ENCODE data around the gene SDK1. TPM values are rescaled to one million over a fixed set of nuclear protein-coding genes. Genes with fewer than 3 reads are reported as not detected.

The SDK1 gene
- total and polyA plus RNA-seq, 2 experiments from 2014 or later, result not detected

DNA sequence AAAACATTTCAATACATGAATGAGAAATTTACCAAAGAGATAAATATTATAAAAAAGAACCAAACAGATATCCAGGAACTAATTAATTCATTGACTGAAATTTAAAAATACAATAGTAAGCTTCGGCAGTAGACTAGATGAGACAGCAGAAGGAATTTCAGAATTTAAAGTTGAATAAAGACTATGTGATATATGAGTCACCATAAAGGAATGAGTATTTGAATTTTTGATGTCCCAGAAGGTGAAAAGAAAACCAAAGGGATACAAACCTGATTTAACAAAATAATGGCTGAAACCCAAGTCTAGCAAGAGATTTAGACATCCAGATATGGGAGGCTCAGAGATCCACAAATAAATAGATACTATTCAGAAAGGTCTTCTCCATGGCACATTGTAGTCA lies 757.1 kb downstream of the SDK1 start:
- in situ Hi-C loops (cut with MboI), result no loop called here
- Histone ChIP-seq H3K9me2 (ENCODE audit: insufficient read depth) (no peaks in the 10 kb centered on the region), H3K27ac (no peak overlapping the region), H4K20me1 (ENCODE audit: insufficient read depth) (no peaks in the 10 kb centered on the region), H3K9ac (no peak overlapping the region), H3K9me3 (ENCODE audit: low read depth) (peaks cover 3% of the 10 kb centered on the region), H3K4me3 (no peak overlapping the region), H3K27me3 (replicated peaks; ENCODE audit: insufficient read depth) (no peaks in the 10 kb centered on the region), H3K4me1 (ENCODE audit: insufficient read depth) (no peaks in the 10 kb centered on the region), H3K36me3 (ENCODE audit: low read depth) (no peaks in the 10 kb centered on the region), H3F3A (ENCODE audit: insufficient read depth) (no peaks in the 10 kb centered on the region), H3K4me2 (ENCODE audit: unreplicated experiment) (no peak overlapping the region), H3K79me2 (ENCODE audit: insufficient read depth) (no peaks in the 10 kb centered on the region), H2AFZ (no peak overlapping the region)
- DNase-seq, result no peak
- TF ChIP-seq EZH2 (IDR thresholded peaks at IDR 0.05; ENCODE audit: insufficient read depth, poor library complexity, severe bottlenecking) (no peak), EZH2phosphoT487 (IDR thresholded peaks at IDR 0.05; ENCODE audit: insufficient read depth, low read depth) (no peak)
- WGBS, 2 experiments (ENCODE audit: low coverage in 1 of 2, low lambda C conversion rate in 2 of 2, missing lambda C conversion rate in 2 of 2), result 76 to 80% methylated on average over 1 of the region's 1 CpG

DNA sequence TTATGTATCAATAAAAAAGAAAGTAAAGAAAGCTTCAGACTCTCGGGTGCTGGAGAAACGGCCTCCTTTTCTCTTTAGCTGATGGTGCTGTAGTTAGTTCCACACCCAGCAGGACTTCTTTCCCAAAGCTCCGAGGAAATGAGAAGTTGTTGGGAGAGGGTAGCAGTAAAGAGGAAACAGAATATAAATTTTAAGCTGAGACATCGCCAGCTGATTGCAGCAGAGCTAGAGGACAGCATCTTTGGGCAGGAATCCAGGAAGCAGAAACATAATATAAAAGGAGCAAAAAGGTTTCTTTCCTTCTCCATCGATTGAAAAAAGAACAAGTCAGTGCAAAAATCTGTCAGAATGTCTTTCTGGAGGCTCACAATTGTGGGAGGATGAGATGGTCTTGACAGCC lies 764.1 kb downstream of the SDK1 start:
- H3K27me3 ChIP-seq (replicated peaks; ENCODE audit: insufficient read depth), result no peaks in the 10 kb centered on the region
- no peak overlapping the region for H3K4me2 ChIP-seq (ENCODE audit: unreplicated experiment)
- no peaks in the 10 kb centered on the region for H3F3A ChIP-seq (ENCODE audit: insufficient read depth)
- H3K9ac ChIP-seq, result no peak overlapping the region
- no peaks in the 10 kb centered on the region for H3K9me2 ChIP-seq (ENCODE audit: insufficient read depth)
- in situ Hi-C loops (cut with MboI), result no loop called here
- H3K36me3 ChIP-seq (ENCODE audit: low read depth), result no peaks in the 10 kb centered on the region
- H4K20me1 ChIP-seq (ENCODE audit: insufficient read depth), result no peaks in the 10 kb centered on the region
- 1 to 2% methylated on average over 5 of the region's 5 CpGs for WGBS, 2 experiments (ENCODE audit: low coverage in 1 of 2, low lambda C conversion rate in 2 of 2, missing lambda C conversion rate in 2 of 2)
- H2AFZ ChIP-seq, result no peak overlapping the region
- no peak for TF ChIP-seq EZH2 (IDR thresholded peaks at IDR 0.05; ENCODE audit: insufficient read depth, poor library complexity, severe bottlenecking)
- no peak for TF ChIP-seq EZH2phosphoT487 (IDR thresholded peaks at IDR 0.05; ENCODE audit: insufficient read depth, low read depth)
- no peaks in the 10 kb centered on the region for H3K79me2 ChIP-seq (ENCODE audit: insufficient read depth)
- H3K4me3 ChIP-seq, result no peak overlapping the region
- no peaks in the 10 kb centered on the region for H3K4me1 ChIP-seq (ENCODE audit: insufficient read depth)
- no peaks in the 10 kb centered on the region for H3K9me3 ChIP-seq (ENCODE audit: low read depth)
- no peak overlapping the region for H3K27ac ChIP-seq
- no peak for DNase-seq

DNA sequence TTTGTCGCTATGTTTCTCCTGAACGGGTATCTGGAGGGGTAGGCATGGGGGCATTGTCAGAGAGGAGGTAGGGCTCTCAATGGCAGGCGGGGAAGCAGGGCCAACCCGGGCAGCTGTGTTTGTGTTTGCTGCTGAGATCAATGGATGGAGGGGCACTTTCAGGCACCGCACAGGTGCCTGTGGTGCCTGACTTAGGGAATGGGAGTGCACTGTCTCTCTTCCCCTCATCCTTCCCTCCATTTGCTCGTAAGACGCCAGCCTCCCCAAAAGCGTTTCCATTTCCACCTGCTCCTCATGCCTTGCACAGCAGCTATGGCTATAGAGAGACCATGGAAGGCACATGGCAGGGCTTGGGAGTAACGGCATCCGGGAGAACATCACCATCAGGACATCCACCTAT lies 765.2 kb downstream of the SDK1 start:
- no peaks in the 10 kb centered on the region for H3K9me2 ChIP-seq (ENCODE audit: insufficient read depth)
- H3K27ac ChIP-seq, result no peak overlapping the region
- WGBS, 2 experiments (ENCODE audit: low coverage in 1 of 2, low lambda C conversion rate in 2 of 2, missing lambda C conversion rate in 2 of 2), result 51 to 52% methylated on average over 10 of the region's 10 CpGs
- no peaks in the 10 kb centered on the region for H3K79me2 ChIP-seq (ENCODE audit: insufficient read depth)
- TF ChIP-seq EZH2 (IDR thresholded peaks at IDR 0.05; ENCODE audit: insufficient read depth, poor library complexity, severe bottlenecking), result no peak
- no peak for TF ChIP-seq EZH2phosphoT487 (IDR thresholded peaks at IDR 0.05; ENCODE audit: insufficient read depth, low read depth)
- no peak overlapping the region for H3K4me2 ChIP-seq (ENCODE audit: unreplicated experiment)
- H4K20me1 ChIP-seq (ENCODE audit: insufficient read depth), result no peaks in the 10 kb centered on the region
- DNase-seq, result no peak
- H3K4me3 ChIP-seq, result no peak overlapping the region
- no peaks in the 10 kb centered on the region for H3K9me3 ChIP-seq (ENCODE audit: low read depth)
- H3K4me1 ChIP-seq (ENCODE audit: insufficient read depth), result no peaks in the 10 kb centered on the region
- H3K27me3 ChIP-seq (replicated peaks; ENCODE audit: insufficient read depth), result no peaks in the 10 kb centered on the region
- in situ Hi-C loops (cut with MboI), result no loop called here
- H3K36me3 ChIP-seq (ENCODE audit: low read depth), result no peaks in the 10 kb centered on the region
- H3K9ac ChIP-seq, result no peak overlapping the region
- H3F3A ChIP-seq (ENCODE audit: insufficient read depth), result no peaks in the 10 kb centered on the region
- H2AFZ ChIP-seq, result no peak overlapping the region

- Histone ChIP-seq H3K9me2 (ENCODE audit: insufficient read depth) (no peaks in the 10 kb centered on the region), H3K4me3 (no peak overlapping the region), H4K20me1 (ENCODE audit: insufficient read depth) (no peaks in the 10 kb centered on the region), H3K4me2 (ENCODE audit: unreplicated experiment) (no peak overlapping the region), H3K9ac (no peak overlapping the region), H2AFZ (no peak overlapping the region), H3K4me1 (ENCODE audit: insufficient read depth) (no peaks in the 10 kb centered on the region), H3F3A (ENCODE audit: insufficient read depth) (no peaks in the 10 kb centered on the region), H3K27me3 (replicated peaks; ENCODE audit: insufficient read depth) (no peaks in the 10 kb centered on the region), H3K27ac (no peak overlapping the region), H3K79me2 (ENCODE audit: insufficient read depth) (no peaks in the 10 kb centered on the region), H3K36me3 (ENCODE audit: low read depth) (no peaks in the 10 kb centered on the region), H3K9me3 (ENCODE audit: low read depth) (no peaks in the 10 kb centered on the region)
- WGBS, 2 experiments (ENCODE audit: low coverage in 1 of 2, low lambda C conversion rate in 2 of 2, missing lambda C conversion rate in 2 of 2), result 59 to 63% methylated on average over 21 of the region's 21 CpGs
- no peak for DNase-seq
- in situ Hi-C loops (cut with MboI), result no loop called here
- no peak for TF ChIP-seq EZH2phosphoT487 (IDR thresholded peaks at IDR 0.05; ENCODE audit: insufficient read depth, low read depth)
- TF ChIP-seq EZH2 (IDR thresholded peaks at IDR 0.05; ENCODE audit: insufficient read depth, poor library complexity, severe bottlenecking), result no peak
Measured at GRCh38 chr7:4066626-4067475, 765.8 kb downstream of the SDK1 start.

GRCh38 chr7:4067476-4067760 lies 766.4 kb downstream of the SDK1 start:
- Histone ChIP-seq H3F3A (ENCODE audit: insufficient read depth) (no peaks in the 10 kb centered on the region), H3K9me2 (ENCODE audit: insufficient read depth) (no peaks in the 10 kb centered on the region), H3K9ac (no peak overlapping the region), H2AFZ (no peak overlapping the region), H3K27ac (no peak overlapping the region), H3K4me1 (ENCODE audit: insufficient read depth) (no peaks in the 10 kb centered on the region), H3K9me3 (ENCODE audit: low read depth) (no peaks in the 10 kb centered on the region), H3K79me2 (ENCODE audit: insufficient read depth) (no peaks in the 10 kb centered on the region), H3K4me2 (ENCODE audit: unreplicated experiment) (no peak overlapping the region), H3K4me3 (no peak overlapping the region), H4K20me1 (ENCODE audit: insufficient read depth) (no peaks in the 10 kb centered on the region), H3K27me3 (replicated peaks; ENCODE audit: insufficient read depth) (no peaks in the 10 kb centered on the region), H3K36me3 (ENCODE audit: low read depth) (no peaks in the 10 kb centered on the region)
- no peak for DNase-seq
- TF ChIP-seq EZH2phosphoT487 (IDR thresholded peaks at IDR 0.05; ENCODE audit: insufficient read depth, low read depth), result no peak
- no peak for TF ChIP-seq EZH2 (IDR thresholded peaks at IDR 0.05; ENCODE audit: insufficient read depth, poor library complexity, severe bottlenecking)
- in situ Hi-C loops (cut with MboI), result no loop called here

Data from GM23248 (cell line).